ENCODE results near the gene GTF2F2.

The GTF2F2 gene

DNA sequence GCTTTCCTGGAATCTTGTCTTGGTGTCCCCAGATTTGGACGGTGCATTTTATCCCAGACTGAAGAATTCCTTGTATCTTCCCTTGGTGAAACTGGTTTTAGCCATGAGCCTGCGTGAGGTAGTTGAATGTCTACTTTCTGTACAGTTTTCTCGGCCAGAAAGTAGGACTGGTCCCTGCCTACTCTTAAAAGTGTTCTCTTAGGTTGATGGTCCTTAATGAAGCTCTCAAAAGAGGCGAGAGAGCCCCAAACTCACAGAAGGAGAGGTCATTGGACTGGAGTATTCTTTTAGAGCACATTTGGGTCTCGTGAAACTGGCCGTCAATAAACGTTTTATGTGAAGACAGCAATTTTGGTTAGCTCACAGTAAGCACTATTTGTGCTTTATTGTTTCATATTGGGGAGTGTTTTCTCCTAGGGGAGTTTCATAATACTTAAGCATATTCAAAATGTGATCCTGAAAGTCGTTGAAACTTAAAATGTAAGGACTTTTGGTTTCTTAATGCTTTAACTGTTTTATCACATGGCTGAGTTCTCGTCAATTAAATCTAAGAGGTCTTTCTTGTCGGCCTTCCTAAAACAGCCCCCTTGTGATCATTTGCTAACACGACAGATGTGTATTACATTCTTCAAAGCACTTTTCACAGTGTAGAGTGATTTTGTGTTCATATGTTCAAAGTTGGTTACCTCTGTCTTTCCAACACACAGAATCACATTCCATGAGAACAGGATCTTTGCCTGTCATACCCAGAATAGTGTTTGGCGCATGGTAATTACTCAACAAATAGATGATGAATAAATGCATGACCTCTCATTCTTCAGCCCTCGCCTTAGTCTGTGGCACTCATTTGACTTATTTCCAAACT, 889 bp downstream of the GTF2F2 start:
- no peak for DNase-seq (ENCODE audit: low spot score)

GRCh38 chr13:45122941-45123340, 2.6 kb downstream of the GTF2F2 start:
- DNase-seq (ENCODE audit: low spot score): no peak

- no peak for DNase-seq (ENCODE audit: low spot score)
These were observed 12.2 kb downstream of the GTF2F2 start for GRCh38 chr13:45132369-45133064.

DNA sequence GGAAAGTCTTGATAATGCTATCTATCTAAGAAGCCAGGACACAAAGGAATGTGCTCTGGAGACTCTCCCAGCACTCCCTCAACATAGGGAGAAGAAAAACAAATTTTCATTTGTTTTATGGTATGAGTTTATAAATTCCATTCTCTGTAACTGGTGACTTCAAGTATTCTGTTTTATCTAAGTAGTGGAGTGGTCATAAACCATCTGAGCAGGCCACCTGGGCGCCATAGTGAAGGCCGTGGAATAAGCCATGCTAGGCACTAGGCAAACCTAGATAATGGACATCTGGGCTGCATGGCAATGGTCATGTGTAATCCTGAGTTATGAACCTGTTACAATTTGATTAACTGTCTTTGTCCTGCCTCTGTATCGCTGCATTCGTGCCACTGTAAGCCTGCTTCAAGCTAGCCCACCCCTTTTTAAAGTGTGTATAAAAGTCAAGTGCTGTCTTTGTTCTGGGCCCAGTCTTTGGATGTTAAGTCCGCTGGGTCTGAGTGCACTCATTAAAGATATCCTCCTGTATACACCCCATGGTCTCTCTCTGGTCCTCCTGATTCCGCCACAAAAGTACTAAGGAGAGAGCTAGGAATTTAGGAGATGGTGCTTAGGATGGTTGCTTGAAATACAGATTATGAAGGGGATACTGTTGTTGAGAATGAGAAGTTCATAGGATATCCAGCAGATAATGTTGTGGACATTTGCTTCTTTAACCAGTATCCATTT, 13.2 kb downstream of the GTF2F2 start:
- no peak for DNase-seq (ENCODE audit: low spot score)

GRCh38 chr13:45136741-45137504, 16.6 kb downstream of the GTF2F2 start:
- no peak for DNase-seq (ENCODE audit: low spot score)

DNA sequence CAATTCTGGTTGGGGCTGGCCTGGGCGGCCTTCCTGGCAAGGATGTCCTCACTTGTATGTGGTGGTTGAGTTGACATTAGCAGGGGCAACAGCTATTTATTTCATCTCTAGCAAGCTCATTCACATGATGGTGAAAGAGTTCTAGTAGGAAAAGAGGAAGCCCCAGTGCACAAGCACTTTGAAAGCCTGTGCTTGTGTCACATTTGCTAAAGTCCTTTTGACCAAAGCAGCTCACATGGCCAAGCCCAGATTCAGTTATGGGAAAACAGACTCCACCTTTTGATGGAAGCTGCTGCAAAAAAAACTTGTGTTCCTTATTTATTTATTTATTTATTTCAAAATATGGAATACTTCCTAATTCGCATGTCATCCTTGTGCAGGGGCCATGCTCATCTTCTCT, 17.2 kb downstream of the GTF2F2 start:
- no peak for DNase-seq (ENCODE audit: low spot score)

DNA sequence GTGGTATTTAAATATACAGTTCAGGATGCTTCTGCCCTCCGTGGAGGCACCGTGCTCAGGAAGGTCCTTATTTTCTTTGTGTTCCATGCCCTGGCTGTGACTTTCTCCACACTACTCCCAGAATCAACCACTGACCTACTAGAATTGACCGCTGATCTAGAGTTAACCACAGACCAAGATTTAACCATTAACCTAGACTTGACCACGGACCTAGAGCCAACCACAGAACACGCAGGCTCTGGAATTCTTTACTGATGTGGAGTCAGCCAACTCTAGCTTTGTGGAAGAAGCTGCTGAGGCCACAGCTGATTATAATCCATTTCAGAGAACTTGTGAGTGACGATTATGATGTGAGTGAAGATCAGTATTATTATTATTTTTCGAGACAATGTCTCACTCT, 18.0 kb downstream of the GTF2F2 start:
- no peak for DNase-seq (ENCODE audit: low spot score)

DNA sequence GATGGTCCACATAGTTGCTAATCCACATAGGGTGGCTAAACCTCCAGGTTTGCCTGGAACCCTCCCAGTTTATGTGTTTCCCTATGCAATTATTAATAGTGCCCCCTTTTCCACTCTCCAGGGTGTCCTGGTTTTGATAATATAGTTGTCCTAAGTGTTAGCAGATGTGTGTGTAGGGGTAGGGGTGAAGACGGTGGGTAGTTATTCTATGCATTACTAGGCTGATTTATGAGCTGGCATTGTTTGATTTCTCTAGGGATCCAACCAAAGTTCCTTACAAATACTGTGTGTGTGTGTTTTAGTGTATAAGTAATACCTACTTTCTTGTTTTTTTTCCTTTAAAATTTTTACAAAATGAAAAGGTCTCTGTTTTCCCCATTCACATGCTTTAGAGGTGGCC, 21.1 kb downstream of the GTF2F2 start:
- no peak for DNase-seq (ENCODE audit: low spot score)

DNA sequence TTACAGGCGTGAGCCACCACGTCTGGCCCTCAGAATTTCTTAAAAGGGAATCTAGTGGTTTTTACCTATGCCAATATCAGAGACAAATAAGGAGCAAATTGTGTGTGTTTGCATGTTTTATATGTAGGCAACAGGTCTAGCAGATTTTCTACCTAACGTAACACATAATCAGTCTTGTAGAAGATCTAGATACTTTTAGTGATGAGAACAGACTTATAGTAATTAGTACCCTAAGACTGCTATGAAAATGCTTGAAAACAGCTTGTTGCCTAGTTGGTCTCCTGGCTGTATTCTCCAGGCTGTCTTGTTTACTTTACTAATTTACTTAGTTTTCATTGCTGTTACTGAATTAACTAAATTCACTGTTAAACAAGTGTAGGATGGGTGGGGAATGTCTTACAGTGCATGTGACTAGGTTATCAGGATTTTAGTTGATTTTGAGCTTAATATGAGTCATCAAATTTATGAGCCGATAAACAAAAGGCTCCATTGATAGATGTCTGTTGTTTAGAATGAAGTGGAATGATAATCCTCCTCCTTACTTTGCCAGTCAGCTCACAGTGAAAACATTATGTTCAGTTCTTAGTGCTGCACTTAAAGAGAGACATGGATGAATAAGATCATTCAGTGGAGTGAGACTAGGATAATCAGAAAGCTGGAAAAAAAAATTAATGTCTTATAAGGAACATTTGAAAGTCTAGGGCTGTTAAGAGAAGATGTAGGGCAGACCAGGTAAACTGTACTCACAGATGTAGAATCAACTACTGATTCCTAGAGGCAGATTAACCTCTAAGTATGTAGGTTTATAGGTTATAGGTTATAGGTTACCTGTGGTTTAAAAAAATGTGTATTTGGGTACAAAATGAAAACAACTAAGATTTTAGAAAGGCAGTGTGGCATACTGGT, 22.4 kb downstream of the GTF2F2 start:
- DNase-seq (ENCODE audit: low spot score): no peak

DNA sequence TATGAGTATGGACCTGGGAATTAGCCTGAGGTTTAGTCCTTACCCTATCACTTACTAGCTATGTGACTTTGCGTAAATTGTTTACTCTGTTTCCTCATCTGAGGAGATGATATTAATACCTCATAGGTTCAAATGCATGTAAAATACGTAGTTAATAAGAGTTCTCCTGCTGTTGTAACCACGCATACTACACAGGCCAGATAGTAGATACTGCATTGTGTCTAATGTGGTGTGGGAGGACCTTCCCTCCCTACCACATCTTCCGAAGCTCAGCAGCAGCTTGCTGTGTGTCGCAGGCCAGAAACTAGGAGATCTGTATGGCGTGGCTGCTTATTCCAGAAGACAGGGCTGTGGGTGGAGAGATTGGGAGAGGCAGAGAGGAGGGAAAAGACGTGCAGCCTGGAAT, 23.0 kb downstream of the GTF2F2 start:
- DNase-seq (ENCODE audit: low spot score): no peak

- no peak for DNase-seq (ENCODE audit: low spot score)
These were observed 29.7 kb downstream of the GTF2F2 start for GRCh38 chr13:45149964-45150363.

- DNase-seq (ENCODE audit: low spot score): no peak
These were observed 36.5 kb downstream of the GTF2F2 start for GRCh38 chr13:45156565-45157361.

- no peak for DNase-seq (ENCODE audit: low spot score)
These were observed 41.9 kb downstream of the GTF2F2 start for GRCh38 chr13:45162194-45162593.

GRCh38 chr13:45162821-45163220, 42.5 kb downstream of the GTF2F2 start:
- no peak for DNase-seq (ENCODE audit: low spot score)

DNA sequence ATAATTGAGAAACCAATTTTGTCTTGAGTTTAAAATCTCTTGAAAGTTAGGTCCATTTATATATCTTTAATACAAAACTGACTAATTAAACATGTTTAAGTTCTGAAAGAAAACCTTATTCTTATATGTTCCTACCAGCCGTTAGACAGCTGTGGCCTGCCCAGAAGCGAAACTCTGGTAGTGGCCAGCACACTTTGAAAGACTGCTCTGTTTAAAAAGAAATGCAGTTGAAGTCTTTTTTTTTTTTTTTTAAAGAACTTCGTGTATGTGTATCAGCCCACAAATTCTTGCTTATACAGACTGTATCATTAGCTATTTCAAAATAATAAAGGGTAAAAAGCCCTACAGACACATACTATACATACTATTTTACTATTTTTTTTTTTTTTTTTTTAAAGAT, 46.5 kb downstream of the GTF2F2 start:
- no peak for DNase-seq (ENCODE audit: low spot score)

DNA sequence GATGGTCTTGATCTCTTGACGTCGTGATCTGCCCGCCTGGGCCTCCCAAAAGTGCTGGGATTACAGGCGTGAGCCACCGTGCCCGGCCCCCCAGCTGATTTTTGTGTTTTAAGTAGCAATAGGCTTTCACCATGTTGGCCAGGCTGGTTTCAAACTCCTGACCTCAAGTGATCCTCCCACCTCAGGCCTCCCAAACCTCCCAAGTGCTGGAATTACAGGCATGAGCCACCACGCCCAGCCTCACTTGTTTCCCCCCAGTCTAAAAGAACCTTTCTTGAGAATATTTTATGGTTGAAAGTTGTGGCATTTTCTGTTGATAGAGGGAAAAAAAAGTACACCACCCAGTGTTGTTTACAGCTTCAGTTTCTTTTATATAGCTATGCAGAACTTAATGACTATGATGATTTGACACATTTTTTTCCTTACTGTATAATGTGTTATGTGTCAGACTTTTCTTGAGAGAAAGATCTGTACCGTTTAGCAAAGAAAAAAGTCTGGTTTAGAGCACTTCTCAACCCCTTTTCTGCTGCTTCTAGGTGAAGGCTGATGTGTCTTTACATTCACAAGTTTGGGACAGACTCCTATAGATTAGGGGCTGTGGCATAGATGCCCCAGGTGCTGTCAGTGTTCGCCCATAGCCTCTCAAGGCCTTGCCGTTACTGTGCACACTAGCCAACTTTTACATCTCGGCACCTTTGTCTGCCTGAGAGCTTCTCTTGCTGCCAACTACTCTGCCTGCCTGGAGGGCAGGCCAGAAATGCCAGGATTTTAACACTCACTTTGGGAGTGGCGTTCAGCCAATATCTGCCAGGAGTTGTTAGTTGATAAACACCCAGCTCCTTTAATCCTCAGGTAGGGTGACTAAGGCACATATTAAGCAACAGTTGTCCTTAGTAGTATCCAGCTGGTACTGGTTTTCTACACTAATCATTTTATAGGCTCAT, 47.6 kb downstream of the GTF2F2 start:
- DNase-seq (ENCODE audit: low spot score): no peak

DNA sequence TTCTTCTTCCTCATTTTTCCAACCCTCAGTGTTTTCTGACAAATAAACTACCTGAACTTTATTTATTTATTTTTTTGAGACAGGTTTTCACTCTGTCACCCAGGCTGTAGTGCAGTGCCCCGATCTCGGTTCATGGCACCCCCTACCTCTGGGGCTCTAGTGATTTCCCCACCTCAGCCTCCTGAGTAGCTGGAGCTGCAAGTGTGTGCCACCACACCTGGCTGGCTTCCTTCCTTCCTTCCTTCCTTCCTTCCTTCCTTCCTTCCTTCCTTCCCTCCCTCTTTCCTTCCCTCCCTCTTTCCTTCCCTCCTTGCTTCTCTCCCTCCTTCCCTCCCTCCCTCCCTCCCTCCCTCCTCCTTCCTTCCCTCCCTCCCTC, 48.2 kb downstream of the GTF2F2 start:
- DNase-seq (ENCODE audit: low spot score): no peak

GRCh38 chr13:45174478-45174877, 54.2 kb downstream of the GTF2F2 start:
- no peak for DNase-seq (ENCODE audit: low spot score)
